Heart left ventricle (tissue), 16 donors: ENCODE results near the gene SUGP2. TPM values are rescaled to one million over a fixed set of nuclear protein-coding genes. Genes with fewer than 3 reads are reported as not detected.
A peak's percentile ranks its signal among the peaks of the same experiment; 100 is the strongest.

Experiments used
- ATAC-seq, 4 donors: fragments of 200-7000 bp; cut with Tn5 transposase; one replicate each; pipeline ENCODE4 v1.9.1; 2020 to 2022; ENCODE audit warnings: moderate library complexity in 4 of 4, mild to moderate bottlenecking in 3 of 4, moderate number of reproducible peaks in 1 of 4
- DNase-seq, 5 donors: peaks; one replicate each; pipeline ENCODE4 v3.0.0-alpha.2; 2020
- H3K27ac ChIP-seq, 12 donors: fragments of 200-600 bp; sonication (generic) in 4 of 12; one replicate each; pipeline versions ENCODE4 v1.5.0 to v1.8.0; 2016 to 2022; ENCODE audit warnings: mild to moderate bottlenecking in 2 of 12
- H3K27me3 ChIP-seq, 9 donors: fragments of 200-600 bp; sonication (generic) in 2 of 9; one replicate each; pipeline versions ENCODE4 v1.5.1 to v1.8.0; 2016 to 2022; ENCODE audit warnings: mild to moderate bottlenecking in 3 of 9
- H3K36me3 ChIP-seq, 9 donors: fragments of 200-600 bp; sonication (generic) in 2 of 9; one replicate each; pipeline versions ENCODE4 v1.5.0 to v1.8.0; 2018 to 2022; ENCODE audit warnings: mild to moderate bottlenecking in 2 of 9
- H3K4me1 ChIP-seq, 12 donors: fragments of 200-600 bp; sonication (generic) in 4 of 12; one replicate each; pipeline versions ENCODE4 v1.5.0 to v1.8.0; 2016 to 2022; ENCODE audit warnings: mild to moderate bottlenecking in 3 of 12
- H3K4me3 ChIP-seq, 12 donors: fragments of 200-600 bp; sonication (generic) in 4 of 12; one replicate each; pipeline versions ENCODE4 v1.5.0 to v1.8.0; 2017 to 2022; ENCODE audit warnings: mild to moderate bottlenecking in 9 of 12, moderate library complexity in 4 of 12
- H3K9me3 ChIP-seq, 12 donors: fragments of 200-600 bp; sonication (generic) in 4 of 12; one replicate each; pipeline versions ENCODE4 v1.5.0 to v1.8.0; 2016 to 2022; ENCODE audit warnings: mild to moderate bottlenecking in 1 of 12
- POLR2A ChIP-seq, 2 donors: fragments of 450-650 bp; IDR thresholded peaks; one replicate each; pipeline ENCODE4 v1.6.1; 2017; ENCODE audit warnings: antibody characterized with exemption in 2 of 2, mild to moderate bottlenecking in 2 of 2, moderate library complexity in 2 of 2
- WGBS, 4 donors: extraction: QIAGEN DNeasy Blood & Tissue Kit in 2 of 4; methylation state at CpG; one replicate each; pipeline versions ENCODE4 v1.1.5 to v1.1.7; 2013 to 2018; 5-methylcytosine and 5-hydroxymethylcytosine counted together
- intact Hi-C, 10 donors: fragments of 100-400 bp; cut with DNase I; formaldehyde crosslinking; loops; one replicate each; pipeline versions ENCODE4 v1.11.1 to v1.14.2; 2022
- polyA plus RNA-seq, 2 donors: library from polyadenylated mRNA; stranded (reverse); fragments of 200-250 nt; gene quantifications; one replicate each; pipeline ENCODE4 v1.2.3, GENCODE V29; 2013
- total RNA-seq, 9 donors: library from RNA; depleted of rRNA in 2 of 9; stranded (reverse); fragments of >200 nt in 2 of 9; fragmentation: NEBNext Ultra II Directional in 3 of 9; extraction: Animal tissue kit (Norgen Biotek cat#: 25700) in 3 of 9; gene quantifications; one replicate each; pipeline versions ENCODE4 v1.1.0 to v1.2.4, GENCODE V29; 2016 to 2023
- TF ChIP-seq, protein P1 (sequence below), 12 donors: fragments of 200-600 bp; sonication (generic) in 4 of 12; IDR thresholded peaks; one replicate each; pipeline versions ENCODE4 v1.5.0 to v1.8.0; 2018 to 2022; ENCODE audit warnings: antibody characterized with exemption in 12 of 12, mild to moderate bottlenecking in 5 of 12
- donor health status: ischemic (EF 13 %, LVEDD 7.1; RV severe dilation, severe dysfunction).
- donor health status: healthy with polysubstance abuse.
- donor health status: DM: no; HTN: yes; CAD: no.
- donor health status: DM: no; HTN: no; CAD: no.
- donor health status: ischemic (EF 25% LVEDD 6.9; RV normal size, moderate dysfunction).
- donor health status: ischemic (EF 25% LVEDD 5.7; RV mildly dilated, moderate dysfunction).
- donor health status: healthy.
- donor health status: DM: yes; HTN: yes; CAD: no.
- donor health status: ischemic (EF 35%, LVEDD 5.7; RV mildly dilated, moderate dysfunction).
- donor health status: nonischemic (EF 11% LVEDD 7.7; RV severe dilation, severe dysfunction).
- donor health status: DM: yes; HTN: yes; CAD: no.
- donor health status: PGD.
- donor health status: ischemic (EF 29% LVEDD 5.4; RV normal size, mild dysfunction).
- donor health status: nonischemic (EF 23%, LVEDD 6.1; RV moderate dilation, normal function).

SUGP2 gene
- total and polyA plus RNA-seq, 11 donors = 36.1 to 76.5 (median 56.6) TPM

DNA sequence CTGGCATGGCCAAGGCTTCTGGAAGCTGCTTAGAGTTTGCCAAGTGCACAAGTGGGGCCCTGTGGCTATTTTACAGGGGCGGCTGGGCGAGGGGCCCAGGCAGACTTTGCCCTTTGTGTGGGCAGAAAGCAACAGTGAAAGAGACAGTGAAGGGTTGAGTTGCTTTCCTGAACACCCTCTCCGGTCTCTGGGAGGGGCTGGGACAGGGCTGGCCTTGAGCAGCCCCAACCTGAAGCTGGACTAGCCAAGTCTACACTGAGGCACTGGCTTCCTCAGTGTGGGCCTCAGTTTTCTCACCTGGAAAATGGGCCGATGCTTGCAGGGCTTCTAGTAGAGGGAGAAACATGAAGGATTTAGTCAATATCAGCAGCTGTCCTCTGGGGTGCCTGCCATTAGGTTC, 89.9 kb downstream of the SUGP2 start:
- intact Hi-C loops = loop anchor here in 2 of 10 donors (5.0 kb wide), 1 partner anchor 44 kb away; no protein-coding TSS in a partner anchor
- H3K36me3 ChIP-seq = peaks cover 0 to 6% (median 0%) of the 10 kb centered on the region in 9 donors
- no peaks in the 10 kb centered on the region for H3K9me3 ChIP-seq
- peaks cover 0 to 23% (median 7%) of the 10 kb centered on the region in 12 donors for H3K4me1 ChIP-seq
- TF ChIP-seq, protein P1, sequence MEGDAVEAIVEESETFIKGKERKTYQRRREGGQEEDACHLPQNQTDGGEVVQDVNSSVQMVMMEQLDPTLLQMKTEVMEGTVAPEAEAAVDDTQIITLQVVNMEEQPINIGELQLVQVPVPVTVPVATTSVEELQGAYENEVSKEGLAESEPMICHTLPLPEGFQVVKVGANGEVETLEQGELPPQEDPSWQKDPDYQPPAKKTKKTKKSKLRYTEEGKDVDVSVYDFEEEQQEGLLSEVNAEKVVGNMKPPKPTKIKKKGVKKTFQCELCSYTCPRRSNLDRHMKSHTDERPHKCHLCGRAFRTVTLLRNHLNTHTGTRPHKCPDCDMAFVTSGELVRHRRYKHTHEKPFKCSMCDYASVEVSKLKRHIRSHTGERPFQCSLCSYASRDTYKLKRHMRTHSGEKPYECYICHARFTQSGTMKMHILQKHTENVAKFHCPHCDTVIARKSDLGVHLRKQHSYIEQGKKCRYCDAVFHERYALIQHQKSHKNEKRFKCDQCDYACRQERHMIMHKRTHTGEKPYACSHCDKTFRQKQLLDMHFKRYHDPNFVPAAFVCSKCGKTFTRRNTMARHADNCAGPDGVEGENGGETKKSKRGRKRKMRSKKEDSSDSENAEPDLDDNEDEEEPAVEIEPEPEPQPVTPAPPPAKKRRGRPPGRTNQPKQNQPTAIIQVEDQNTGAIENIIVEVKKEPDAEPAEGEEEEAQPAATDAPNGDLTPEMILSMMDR (IDR thresholded peaks at IDR 0.05) = no peak
- TF ChIP-seq POLR2A (IDR thresholded peaks at IDR 0.05) = no peak
- no peaks in the 10 kb centered on the region for H3K27me3 ChIP-seq
- WGBS, 4 donors = 77 to 89% (median 87%) methylated on average over 4 of the region's 4 CpGs
- ATAC-seq (no peak), DNase-seq (no peak)
- no peak overlapping the region for H3K4me3 ChIP-seq
- H3K27ac ChIP-seq = no peak overlapping the region

DNA sequence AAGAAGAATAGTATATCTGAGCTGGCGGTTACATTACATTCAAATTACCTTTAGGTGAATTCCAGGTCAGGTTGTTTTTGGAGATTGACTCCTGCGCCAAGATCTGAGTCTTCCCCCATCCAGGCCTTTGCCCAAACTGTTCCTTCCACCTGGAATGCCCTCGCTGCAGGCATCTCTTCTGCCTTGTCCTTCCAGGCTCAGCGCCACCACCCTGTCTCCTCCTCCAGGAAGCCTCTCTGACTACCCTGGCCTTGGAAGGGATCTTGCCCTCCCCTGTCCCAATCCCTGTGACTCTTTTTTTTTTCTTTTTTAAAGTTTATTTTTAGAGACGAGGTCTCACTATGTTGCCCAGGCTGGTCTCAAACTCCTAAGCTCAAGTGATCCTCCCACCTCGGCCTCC, 90.6 kb downstream of the SUGP2 start:
- intact Hi-C loops = loop anchor here in 2 of 10 donors (5.0 kb wide), 1 partner anchor 45 kb away; no protein-coding TSS in a partner anchor
- DNase-seq = no peak
- no peak overlapping the region for H3K27ac ChIP-seq

DNA sequence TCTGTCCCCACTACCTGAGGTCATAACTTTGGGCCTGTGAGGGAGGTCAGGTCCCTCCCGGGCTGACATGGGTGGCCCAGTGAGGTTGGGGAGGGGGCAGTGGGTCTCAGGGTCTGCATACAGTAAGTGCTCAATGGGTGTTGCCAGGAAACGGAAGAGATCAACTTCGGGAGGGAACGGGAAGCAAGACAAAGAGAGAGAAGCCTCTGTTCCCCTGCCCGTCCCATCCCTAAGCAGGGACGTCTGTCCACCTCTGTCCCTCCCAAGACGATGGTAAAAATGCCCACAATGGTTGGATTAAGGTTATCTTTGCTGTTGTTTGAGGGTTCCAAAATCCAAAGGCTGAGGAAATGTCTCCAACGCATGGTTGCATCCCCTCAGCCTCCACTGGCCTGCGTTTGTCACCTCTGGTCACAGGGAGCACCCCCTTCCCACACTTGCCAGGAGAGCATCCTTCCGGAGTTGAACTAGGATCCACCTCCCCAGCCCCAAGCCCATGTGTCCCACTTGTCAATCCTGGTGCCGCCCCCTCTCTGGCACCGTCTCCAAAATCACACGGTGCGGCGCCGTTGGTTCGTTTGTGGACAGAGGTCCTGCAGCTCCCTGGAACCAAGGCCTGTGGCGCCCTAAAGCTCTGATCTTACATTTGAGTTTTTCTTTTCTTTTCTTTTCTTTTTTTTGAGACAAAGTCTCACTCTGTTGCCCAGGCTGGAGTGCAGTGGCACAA, 91.5 kb downstream of the SUGP2 start:
- H3K27me3 ChIP-seq = no peaks in the 10 kb centered on the region
- ATAC-seq (peak in 1 of 4 donors; percentile 13), DNase-seq (no peak)
- peak overlapping the region in 2 of 12 donors; percentile 33 to 43 for H3K27ac ChIP-seq
- peaks cover 0 to 23% (median 7%) of the 10 kb centered on the region in 12 donors for H3K4me1 ChIP-seq
- H3K9me3 ChIP-seq = no peaks in the 10 kb centered on the region
- 54 to 66% (median 62%) methylated on average over 18 of the region's 18 CpGs for WGBS, 4 donors
- intact Hi-C loops = loop anchor here in 2 of 10 donors (2.0 to 5.0 kb wide), 2 partner anchors 23 to 46 kb away; partner anchors contain the start of genes COPE (in 1 of the 2) and DDX49 (in 1 of the 2)
- peak overlapping the region in 7 of 12 donors; percentile 17 to 89 (median 29) for H3K4me3 ChIP-seq
- TF ChIP-seq, protein P1 (IDR thresholded peaks at IDR 0.05) = peak in 1 of 12 donors; percentile 6
- TF ChIP-seq POLR2A (IDR thresholded peaks at IDR 0.05) = no peak
- H3K36me3 ChIP-seq = peaks cover 0 to 17% (median 4%) of the 10 kb centered on the region in 9 donors

More for the DNA sequence above, 90.6 kb downstream of the SUGP2 start:
- TF ChIP-seq, protein P1 (IDR thresholded peaks at IDR 0.05) = no peak
- TF ChIP-seq POLR2A (IDR thresholded peaks at IDR 0.05) = no peak
- H3K4me1 ChIP-seq = peaks cover 0 to 23% (median 7%) of the 10 kb centered on the region in 12 donors
- 89 to 95% (median 92%) methylated on average over 6 of the region's 6 CpGs for WGBS, 4 donors
- ATAC-seq = no peak
- peaks cover 0 to 14% (median under 1%) of the 10 kb centered on the region in 9 donors for H3K36me3 ChIP-seq
- H3K27me3 ChIP-seq = no peaks in the 10 kb centered on the region
- no peak overlapping the region for H3K4me3 ChIP-seq
- H3K9me3 ChIP-seq = no peaks in the 10 kb centered on the region

Other genes with a start within 250 kb of the SUGP2 start
- gene COMP, start 242.2 kb downstream of the SUGP2 start, total RNA-seq = 1 to 10 TPM in 3 of 9 donors, under 1 TPM in 5, not detected in 1; 0.16 to 2.7 (median 0.60) TPM
- under 1 TPM; 0.11 to 0.53 TPM for gene COMP, start 242.2 kb downstream of the SUGP2 start, polyA plus RNA-seq
- 10 to 100 TPM; 27.5 to 84.4 (median 40.2) TPM for gene UPF1, start 201.6 kb downstream of the SUGP2 start, total RNA-seq
- 10 to 100 TPM; 33.4 to 34.3 TPM for gene UPF1, start 201.6 kb downstream of the SUGP2 start, polyA plus RNA-seq
- 1 to 10 TPM in 4 of 9 donors, under 1 TPM in 5; 0.21 to 2.1 (median 0.72) TPM for gene CERS1, start 137.4 kb downstream of the SUGP2 start, total RNA-seq
- gene CERS1, start 137.4 kb downstream of the SUGP2 start, polyA plus RNA-seq = under 1 TPM; 0.27 to 0.40 TPM
- 100 to 1,000 TPM in 8 of 9 donors, 10 to 100 TPM in 1; 94.0 to 241 (median 123) TPM for gene COPE, start 114.1 kb downstream of the SUGP2 start, total RNA-seq
- gene COPE, start 114.1 kb downstream of the SUGP2 start, polyA plus RNA-seq = 100 to 1,000 TPM; 172 to 216 TPM
- gene DDX49, start 113.8 kb downstream of the SUGP2 start, total RNA-seq = 10 to 100 TPM; 14.3 to 49.9 (median 25.9) TPM
- 10 to 100 TPM; 41.2 to 56.9 TPM for gene DDX49, start 113.8 kb downstream of the SUGP2 start, polyA plus RNA-seq
- 10 to 100 TPM; 13.6 to 36.8 (median 16.4) TPM for gene HOMER3, start 92.3 kb downstream of the SUGP2 start, total RNA-seq
- 10 to 100 TPM; 27.4 to 32.4 TPM for gene HOMER3, start 92.3 kb downstream of the SUGP2 start, polyA plus RNA-seq
- gene ARMC6, start 86 bp upstream of the SUGP2 start, total RNA-seq = 10 to 100 TPM in 8 of 9 donors, 1 to 10 TPM in 1; 9.9 to 23.6 (median 18.0) TPM
- gene ARMC6, start 86 bp upstream of the SUGP2 start, polyA plus RNA-seq = 10 to 100 TPM; 22.4 to 24.7 TPM
- gene SLC25A42, start 30.5 kb upstream of the SUGP2 start, total RNA-seq = 10 to 100 TPM; 15.7 to 28.0 (median 17.9) TPM
- gene SLC25A42, start 30.5 kb upstream of the SUGP2 start, polyA plus RNA-seq = 10 to 100 TPM; 15.6 to 21.1 TPM
- 10 to 100 TPM; 12.3 to 29.7 (median 20.8) TPM for gene TMEM161A, start 105.0 kb upstream of the SUGP2 start, total RNA-seq
- gene TMEM161A, start 105.0 kb upstream of the SUGP2 start, polyA plus RNA-seq = 10 to 100 TPM; 22.1 to 26.1 TPM
- under 1 TPM in 8 of 9 donors, not detected in 1; 0.23 to 0.92 (median 0.49) TPM for gene MEF2B, start 136.7 kb upstream of the SUGP2 start, total RNA-seq
- under 1 TPM; 0.23 to 0.33 TPM for gene MEF2B, start 136.7 kb upstream of the SUGP2 start, polyA plus RNA-seq
- gene BORCS8, start 158.6 kb upstream of the SUGP2 start, total RNA-seq = 10 to 100 TPM; 14.4 to 28.9 (median 22.7) TPM
- gene BORCS8, start 158.6 kb upstream of the SUGP2 start, polyA plus RNA-seq = 10 to 100 TPM; 19.6 to 23.4 TPM
- gene RFXANK, start 158.7 kb upstream of the SUGP2 start, total RNA-seq = 10 to 100 TPM; 26.5 to 45.7 (median 39.5) TPM
- gene RFXANK, start 158.7 kb upstream of the SUGP2 start, polyA plus RNA-seq = 10 to 100 TPM; 55.2 to 71.9 TPM
- gene NR2C2AP, start 169.9 kb upstream of the SUGP2 start, total RNA-seq = 10 to 100 TPM in 2 of 9 donors, 1 to 10 TPM in 7; 2.6 to 13.1 (median 5.7) TPM
- gene NR2C2AP, start 169.9 kb upstream of the SUGP2 start, polyA plus RNA-seq = 10 to 100 TPM in 1 of 2 donors, 1 to 10 TPM in 1; 6.7 to 26.2 TPM
- not detected for gene NCAN, start 178.4 kb upstream of the SUGP2 start, total RNA-seq
- not detected for gene NCAN, start 178.4 kb upstream of the SUGP2 start, polyA plus RNA-seq
- 1 to 10 TPM in 2 of 9 donors, under 1 TPM in 6, not detected in 1; 0.38 to 1.4 (median 0.65) TPM for gene TM6SF2, start 239.8 kb upstream of the SUGP2 start, total RNA-seq
- under 1 TPM; 0.04 to 0.19 TPM for gene TM6SF2, start 239.8 kb upstream of the SUGP2 start, polyA plus RNA-seq